ENCODE results near the gene ABCG2.

- TF ChIP-seq MAX (IDR thresholded peaks at IDR 0.05) (no peak), POLR2A (IDR thresholded peaks at IDR 0.05; ENCODE audit: low read length) (no peak), ZSCAN20 (CRISPR knock-in tag; IDR thresholded peaks at IDR 0.05) (no peak), CTCF (IDR thresholded peaks at IDR 0.05) (no peak)
- TF ChIP-seq, protein P1, sequence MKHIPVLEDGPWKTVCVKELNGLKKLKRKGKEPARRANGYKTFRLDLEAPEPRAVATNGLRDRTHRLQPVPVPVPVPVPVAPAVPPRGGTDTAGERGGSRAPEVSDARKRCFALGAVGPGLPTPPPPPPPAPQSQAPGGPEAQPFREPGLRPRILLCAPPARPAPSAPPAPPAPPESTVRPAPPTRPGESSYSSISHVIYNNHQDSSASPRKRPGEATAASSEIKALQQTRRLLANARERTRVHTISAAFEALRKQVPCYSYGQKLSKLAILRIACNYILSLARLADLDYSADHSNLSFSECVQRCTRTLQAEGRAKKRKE (CRISPR knock-in tag; IDR thresholded peaks at IDR 0.05; ENCODE audit: low read depth) = no peak
These were observed 53.4 kb downstream of the ABCG2 start for GRCh38 chr4:88104902-88105610.

All from A549 (cell line).